Right kidney (tissue), 1 donor: ENCODE measurements around the gene PTCD1.
"Not testable (repeated sequence)": the region's sequence is repeated elsewhere in the genome, so short reads cannot be mapped to it uniquely, and the experiment has no call there.

Experiments used
- DNase-seq: peaks from one replicate; pipeline ENCODE4 v3.0.0-alpha.2; 2016

The PTCD1 gene

GRCh38 chr7:99453105-99453504, 14.5 kb upstream of the PTCD1 start:
- DNase-seq = no peak

- DNase-seq = no peak
Observed at GRCh38 chr7:99452541-99452940, 13.9 kb upstream of the PTCD1 start.

- DNase-seq = no peak
Observed at GRCh38 chr7:99451936-99452335, 13.3 kb upstream of the PTCD1 start.

- DNase-seq = no peak
Observed at GRCh38 chr7:99449326-99449725, 10.7 kb upstream of the PTCD1 start.

GRCh38 chr7:99448855-99449254, 10.3 kb upstream of the PTCD1 start:
- DNase-seq = no peak

GRCh38 chr7:99447943-99448342, 9.3 kb upstream of the PTCD1 start:
- DNase-seq = no peak

GRCh38 chr7:99446096-99446495, 7.5 kb upstream of the PTCD1 start:
- DNase-seq = no peak

GRCh38 chr7:99440195-99440594, 1.6 kb upstream of the PTCD1 start:
- no peak for DNase-seq

GRCh38 chr7:99437946-99438572, 539 bp downstream of the PTCD1 start:
- no peak for DNase-seq

- no peak for DNase-seq
Observed at GRCh38 chr7:99433158-99433557, 5.4 kb downstream of the PTCD1 start.

GRCh38 chr7:99431756-99432540, 6.7 kb downstream of the PTCD1 start:
- not testable (repeated sequence) for DNase-seq

GRCh38 chr7:99429756-99430155, 8.8 kb downstream of the PTCD1 start:
- DNase-seq = no peak

- no peak for DNase-seq
Observed at GRCh38 chr7:99428972-99429566, 9.5 kb downstream of the PTCD1 start.

GRCh38 chr7:99424932-99425730, 13.5 kb downstream of the PTCD1 start:
- DNase-seq = no peak

- DNase-seq = no peak
Observed at GRCh38 chr7:99422625-99423024, 16.0 kb downstream of the PTCD1 start.

- DNase-seq = no peak
Observed at GRCh38 chr7:99422186-99422585, 16.4 kb downstream of the PTCD1 start.

- no peak for DNase-seq
Observed at GRCh38 chr7:99420986-99421385, 17.6 kb downstream of the PTCD1 start.

- DNase-seq = no peak
Observed at GRCh38 chr7:99420213-99420612, 18.4 kb downstream of the PTCD1 start.

GRCh38 chr7:99419323-99420021, 19.1 kb downstream of the PTCD1 start:
- DNase-seq = no peak

- no peak for DNase-seq
Observed at GRCh38 chr7:99418260-99418659, 20.3 kb downstream of the PTCD1 start.

GRCh38 chr7:99415513-99416127, 23.0 kb downstream of the PTCD1 start:
- DNase-seq = not testable (repeated sequence)

- DNase-seq = no peak
Observed at GRCh38 chr7:99410635-99411034, 28.0 kb downstream of the PTCD1 start.
